HG02763 (cell line): ENCODE results near the gene NMUR1.
"Not testable (repeated sequence)": the region's sequence is repeated elsewhere in the genome, so short reads cannot be mapped to it uniquely, and the experiment has no call there.

ENCODE experiments used
- ATAC-seq: cut with Tn5 transposase; IDR thresholded peaks from one replicate; pipeline ENCODE4 v1.9.1; 2021; ENCODE audit warnings: mild to moderate bottlenecking, moderate library complexity; ENCODE audit not compliant: unreplicated experiment

NMUR1 gene

GRCh38 chr2:231530099-231531011 is at the start of gene NMUR1:
NMUR1 (minus strand) TSS chr2:231530445; CDS start chr2:231530361, 84 bp downstream.
- peak; percentile 55 for ATAC-seq

- no peak for ATAC-seq
These were observed 49.3 kb upstream of the NMUR1 start for GRCh38 chr2:231579560-231579959.

- ATAC-seq, result not testable (repeated sequence)
These were observed 48.4 kb upstream of the NMUR1 start for GRCh38 chr2:231578655-231579054.

GRCh38 chr2:231576465-231576864 is 46.2 kb upstream of the NMUR1 start:
- no peak for ATAC-seq

GRCh38 chr2:231575612-231576256 is 45.5 kb upstream of the NMUR1 start:
- no peak for ATAC-seq

GRCh38 chr2:231573698-231574421 is 43.6 kb upstream of the NMUR1 start:
- no peak for ATAC-seq

GRCh38 chr2:231573096-231573495 is 42.9 kb upstream of the NMUR1 start:
- no peak for ATAC-seq

GRCh38 chr2:231571661-231572191 is 41.5 kb upstream of the NMUR1 start:
- ATAC-seq, result no peak

- not testable (repeated sequence) for ATAC-seq
These were observed 40.7 kb upstream of the NMUR1 start for GRCh38 chr2:231570915-231571314.

- ATAC-seq, result no peak
These were observed 38.7 kb upstream of the NMUR1 start for GRCh38 chr2:231568785-231569435.

- ATAC-seq, result no peak
These were observed 38.0 kb upstream of the NMUR1 start for GRCh38 chr2:231568098-231568784.

- ATAC-seq, result no peak
These were observed 36.9 kb upstream of the NMUR1 start for GRCh38 chr2:231567159-231567558.

- no peak for ATAC-seq
These were observed 35.8 kb upstream of the NMUR1 start for GRCh38 chr2:231565887-231566594.

- no peak for ATAC-seq
These were observed 33.2 kb upstream of the NMUR1 start for GRCh38 chr2:231563378-231563961.

- ATAC-seq, result peak; percentile 61
These were observed 27.4 kb upstream of the NMUR1 start for GRCh38 chr2:231557571-231558217.

GRCh38 chr2:231556981-231557380 is 26.7 kb upstream of the NMUR1 start:
- ATAC-seq, result peak; percentile 2

GRCh38 chr2:231556496-231556895 is 26.3 kb upstream of the NMUR1 start:
- ATAC-seq, result not testable (repeated sequence)

GRCh38 chr2:231554748-231555545 is 24.7 kb upstream of the NMUR1 start:
- ATAC-seq, result no peak
